HEK293 (cell line): Measurements from ENCODE around the gene EEFSEC.

Source experiments
- CTCF ChIA-PET: fragments of 350-600 bp; formaldehyde crosslinking; extraction: SDS; loops from one replicate; lab custom pipeline; 2021; ENCODE audit warnings: antibody characterized with exemption; lab: Yijun Ruan, JAX
- POLR2A ChIA-PET: fragments of 300-600 bp; formaldehyde crosslinking; extraction: SDS; loops from one replicate; lab custom pipeline; 2020; ENCODE audit warnings: antibody characterized with exemption, inconsistent platforms; lab: Yijun Ruan, JAX
- H3K27ac ChIP-seq: fragments of 200-500 bp; sonication (Bioruptor generic); 2 replicates; pipeline ENCODE4 v1.5.1; 2014; ENCODE audit warnings: low read depth, low read length, control low read depth, inconsistent platforms; ENCODE audit errors: extremely low read depth
- H3K36me3 ChIP-seq, 2 experiments: fragments of 200-500 bp in 1 of 2; sonication (Bioruptor generic) in 1 of 2; 1 replicate in 1 of 2; 2 replicates in 1 of 2; pipeline ENCODE4 v1.5.1; 2014 to 2017; ENCODE audit warnings: inconsistent platforms in 2 of 2, low read length in 2 of 2; ENCODE audit not compliant: control insufficient read depth in 2 of 2, insufficient read depth in 1 of 2
- H3K4me1 ChIP-seq: fragments of 200-500 bp; sonication (Bioruptor generic); 2 replicates; pipeline ENCODE4 v1.5.1; 2014; ENCODE audit warnings: mild to moderate bottlenecking, low read length, inconsistent platforms; ENCODE audit not compliant: control insufficient read depth, insufficient read depth
- H3K4me3 ChIP-seq: 2 replicates; pipeline ENCODE4 v1.5.1; 2011; ENCODE audit warnings: low read depth, mild to moderate bottlenecking, control low read depth, low read length, moderate library complexity
- H3K9me3 ChIP-seq: fragments of 200-500 bp; sonication (Bioruptor generic); 2 replicates; pipeline ENCODE4 v1.5.1; 2014; ENCODE audit warnings: low read depth, low read length, inconsistent platforms; ENCODE audit not compliant: control insufficient read depth, insufficient read depth
- GLI2 ChIP-seq: fragments of 450-650 bp; formaldehyde crosslinking; IDR thresholded peaks from 2 replicates; pipeline ENCODE4; 2017; ENCODE audit warnings: missing biosample characterization, missing genetic modification characterization, low read depth, borderline replicate concordance
- HOXD13 ChIP-seq: sonication (generic); formaldehyde crosslinking; IDR thresholded peaks from 2 replicates; pipeline ENCODE4 v1.8.0; 2022; ENCODE audit warnings: missing genetic modification reagents, borderline replicate concordance
- KLF8 ChIP-seq: fragments of 450-650 bp; formaldehyde crosslinking; IDR thresholded peaks from 2 replicates; pipeline ENCODE4 v1.5.1; 2016; ENCODE audit warnings: missing biosample characterization, missing genetic modification characterization
- KLF9 ChIP-seq: fragments of 450-650 bp; formaldehyde crosslinking; IDR thresholded peaks from 2 replicates; pipeline ENCODE4 v1.5.1; 2016; ENCODE audit warnings: missing biosample characterization, missing genetic modification characterization, low read depth
- SCRT2 ChIP-seq: fragments of 450-650 bp; formaldehyde crosslinking; IDR thresholded peaks from 2 replicates; pipeline ENCODE4 v1.5.1; 2016; ENCODE audit warnings: missing biosample characterization, missing genetic modification characterization
- SP2 ChIP-seq: fragments of 450-650 bp; formaldehyde crosslinking; IDR thresholded peaks from 2 replicates; pipeline ENCODE4 v1.5.1; 2016; ENCODE audit warnings: missing biosample characterization, missing genetic modification characterization
- SP7 ChIP-seq: fragments of 450-650 bp; formaldehyde crosslinking; IDR thresholded peaks from 2 replicates; pipeline ENCODE4 v1.5.1; 2016; ENCODE audit warnings: missing biosample characterization, missing genetic modification characterization
- WT1 ChIP-seq: fragments of 450-650 bp; formaldehyde crosslinking; IDR thresholded peaks from 2 replicates; pipeline ENCODE4 v1.5.1; 2016; ENCODE audit warnings: missing biosample characterization, missing genetic modification characterization
- YY1 ChIP-seq: fragments of 450-650 bp; formaldehyde crosslinking; IDR thresholded peaks from 2 replicates; pipeline ENCODE4 v1.5.1; 2018; ENCODE audit warnings: missing biosample characterization, missing genetic modification characterization
- ZBTB20 ChIP-seq: fragments of 450-650 bp; formaldehyde crosslinking; IDR thresholded peaks from 2 replicates; pipeline ENCODE4 v1.5.1; 2016; ENCODE audit warnings: missing biosample characterization, missing genetic modification characterization
- ZFHX2 ChIP-seq: fragments of 450-650 bp; formaldehyde crosslinking; conservative IDR thresholded peaks from 2 replicates; pipeline ENCODE4 v1.5.1; 2016; ENCODE audit warnings: missing biosample characterization, missing genetic modification characterization
- ZFP37 ChIP-seq: fragments of 450-650 bp; formaldehyde crosslinking; IDR thresholded peaks from 2 replicates; pipeline ENCODE4 v1.5.1; 2016; ENCODE audit warnings: missing biosample characterization, missing genetic modification characterization
- ZNF16 ChIP-seq: fragments of 450-650 bp; formaldehyde crosslinking; IDR thresholded peaks from 2 replicates; pipeline ENCODE4 v1.5.1; 2016; ENCODE audit warnings: low read depth, missing biosample characterization, missing genetic modification characterization
- ZNF202 ChIP-seq: fragments of 450-650 bp; formaldehyde crosslinking; IDR thresholded peaks from 2 replicates; pipeline ENCODE4 v1.5.1; 2016; ENCODE audit warnings: missing biosample characterization, missing genetic modification characterization, borderline replicate concordance
- ZNF266 ChIP-seq: fragments of 450-650 bp; formaldehyde crosslinking; IDR thresholded peaks from 2 replicates; pipeline ENCODE4 v1.5.1; 2016; ENCODE audit warnings: missing biosample characterization, missing genetic modification characterization, low read depth
- ZNF292 ChIP-seq: fragments of 450-650 bp; formaldehyde crosslinking; IDR thresholded peaks from 2 replicates; pipeline ENCODE4 v1.5.1; 2016; ENCODE audit warnings: low read depth, missing biosample characterization, missing genetic modification characterization, borderline replicate concordance
- ZNF335 ChIP-seq: fragments of 450-650 bp; formaldehyde crosslinking; conservative IDR thresholded peaks from 2 replicates; pipeline ENCODE4 v1.5.1; 2016; ENCODE audit warnings: missing biosample characterization, missing genetic modification characterization
- ZNF394 ChIP-seq: fragments of 450-650 bp; formaldehyde crosslinking; IDR thresholded peaks from 2 replicates; pipeline ENCODE4 v1.5.1; 2016; ENCODE audit warnings: missing biosample characterization, missing genetic modification characterization, mild to moderate bottlenecking, moderate library complexity, borderline replicate concordance
- ZNF416 ChIP-seq: fragments of 450-650 bp; formaldehyde crosslinking; IDR thresholded peaks from 2 replicates; pipeline ENCODE4 v1.5.1; 2016; ENCODE audit warnings: missing biosample characterization, missing genetic modification characterization
- ZNF433 ChIP-seq: fragments of 450-650 bp; formaldehyde crosslinking; IDR thresholded peaks from 2 replicates; pipeline ENCODE4 v1.5.1; 2016; ENCODE audit warnings: missing biosample characterization, missing genetic modification characterization, low read depth
- ZNF510 ChIP-seq: fragments of 450-650 bp; formaldehyde crosslinking; IDR thresholded peaks from 2 replicates; pipeline ENCODE4 v1.5.1; 2018; ENCODE audit warnings: mild to moderate bottlenecking, missing genetic modification characterization, missing biosample characterization; ENCODE audit not compliant: insufficient replicate concordance
- ZNF548 ChIP-seq: fragments of 450-650 bp; formaldehyde crosslinking; IDR thresholded peaks from 2 replicates; pipeline ENCODE4 v1.5.1; 2016; ENCODE audit warnings: missing biosample characterization, missing genetic modification characterization
- ZNF558 ChIP-seq: fragments of 450-650 bp; formaldehyde crosslinking; IDR thresholded peaks from 2 replicates; pipeline ENCODE4 v1.5.1; 2016; ENCODE audit warnings: missing biosample characterization, missing genetic modification characterization
- ZNF701 ChIP-seq: fragments of 450-650 bp; formaldehyde crosslinking; IDR thresholded peaks from 2 replicates; pipeline ENCODE4 v1.5.1; 2016; ENCODE audit warnings: missing biosample characterization, missing genetic modification characterization
- ZNF747 ChIP-seq: fragments of 450-650 bp; formaldehyde crosslinking; IDR thresholded peaks from 2 replicates; pipeline ENCODE4 v1.5.1; 2016; ENCODE audit warnings: missing biosample characterization, missing genetic modification characterization
- ZNF785 ChIP-seq: fragments of 450-650 bp; formaldehyde crosslinking; IDR thresholded peaks from 2 replicates; pipeline ENCODE4 v1.5.1; 2016; ENCODE audit warnings: missing biosample characterization, missing genetic modification characterization
- TF ChIP-seq, protein P1 (sequence below): fragments of 450-650 bp; formaldehyde crosslinking; IDR thresholded peaks from 2 replicates; pipeline ENCODE4 v1.5.1; 2016; ENCODE audit warnings: missing biosample characterization, missing genetic modification characterization
- TF ChIP-seq, protein P2 (sequence below): fragments of 450-650 bp; formaldehyde crosslinking; IDR thresholded peaks from 2 replicates; pipeline ENCODE4 v1.5.1; 2016; ENCODE audit warnings: missing biosample characterization, missing genetic modification characterization

Gene EEFSEC

GRCh38 chr3:128342701-128343180 is 189.5 kb downstream of the EEFSEC start:
- no peaks in the 10 kb centered on the region for H3K9me3 ChIP-seq
- peaks cover 8% of the 10 kb centered on the region; the same call in 1 of the 2 replicates for H3K4me1 ChIP-seq
- ChIA-PET POLR2A (no interaction called here), CTCF (no interaction called here)
- TF ChIP-seq SP7 (tag by site-specific recombination), result no peak
- TF ChIP-seq SCRT2 (tag by site-specific recombination), result no peak
- TF ChIP-seq ZFP37 (tag by site-specific recombination), result no peak
- no peak for TF ChIP-seq HOXD13 (CRISPR knock-in tag)
- no peak for TF ChIP-seq ZFHX2 (tag by site-specific recombination)
- TF ChIP-seq ZNF785 (tag by site-specific recombination), result no peak
- TF ChIP-seq YY1 (tag by site-specific recombination), result no peak
- TF ChIP-seq ZNF292 (tag by site-specific recombination), result no peak
- no peak for TF ChIP-seq ZNF335
- no peak for TF ChIP-seq KLF8 (tag by site-specific recombination)
- no peak for TF ChIP-seq ZNF266 (tag by site-specific recombination)
- TF ChIP-seq, protein P1, sequence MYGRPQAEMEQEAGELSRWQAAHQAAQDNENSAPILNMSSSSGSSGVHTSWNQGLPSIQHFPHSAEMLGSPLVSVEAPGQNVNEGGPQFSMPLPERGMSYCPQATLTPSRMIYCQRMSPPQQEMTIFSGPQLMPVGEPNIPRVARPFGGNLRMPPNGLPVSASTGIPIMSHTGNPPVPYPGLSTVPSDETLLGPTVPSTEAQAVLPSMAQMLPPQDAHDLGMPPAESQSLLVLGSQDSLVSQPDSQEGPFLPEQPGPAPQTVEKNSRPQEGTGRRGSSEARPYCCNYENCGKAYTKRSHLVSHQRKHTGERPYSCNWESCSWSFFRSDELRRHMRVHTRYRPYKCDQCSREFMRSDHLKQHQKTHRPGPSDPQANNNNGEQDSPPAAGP (tag by site-specific recombination), result no peak
- TF ChIP-seq ZBTB20 (tag by site-specific recombination), result no peak
- H3K4me3 ChIP-seq, result no peak overlapping the region
- H3K36me3 ChIP-seq, result peaks cover 0 to 11% of the 10 kb centered on the region in 2 experiments; a peak in 1 of 3 replicates
- no peak overlapping the region; the same call in 1 of the 2 replicates for H3K27ac ChIP-seq

- no peaks in the 10 kb centered on the region for H3K9me3 ChIP-seq
- ChIA-PET POLR2A (no interaction called here), CTCF (no interaction called here)
- H3K27ac ChIP-seq, result 0 out of 2 replicates have a peak overlapping the region, but pooled peaks have one; percentile 11
- peaks cover 8% of the 10 kb centered on the region; the same call in 1 of the 2 replicates for H3K4me1 ChIP-seq
- 0 out of 2 replicates have a peak, but pooled peaks have one; percentile 18 for TF ChIP-seq WT1 (tag by site-specific recombination)
- peak; percentile 19; the same call in 1 of the 2 replicates for TF ChIP-seq SP2 (tag by site-specific recombination)
- 0 out of 2 replicates have a peak, but pooled peaks have one; percentile 26 for TF ChIP-seq SP7 (tag by site-specific recombination)
- TF ChIP-seq, protein P2, sequence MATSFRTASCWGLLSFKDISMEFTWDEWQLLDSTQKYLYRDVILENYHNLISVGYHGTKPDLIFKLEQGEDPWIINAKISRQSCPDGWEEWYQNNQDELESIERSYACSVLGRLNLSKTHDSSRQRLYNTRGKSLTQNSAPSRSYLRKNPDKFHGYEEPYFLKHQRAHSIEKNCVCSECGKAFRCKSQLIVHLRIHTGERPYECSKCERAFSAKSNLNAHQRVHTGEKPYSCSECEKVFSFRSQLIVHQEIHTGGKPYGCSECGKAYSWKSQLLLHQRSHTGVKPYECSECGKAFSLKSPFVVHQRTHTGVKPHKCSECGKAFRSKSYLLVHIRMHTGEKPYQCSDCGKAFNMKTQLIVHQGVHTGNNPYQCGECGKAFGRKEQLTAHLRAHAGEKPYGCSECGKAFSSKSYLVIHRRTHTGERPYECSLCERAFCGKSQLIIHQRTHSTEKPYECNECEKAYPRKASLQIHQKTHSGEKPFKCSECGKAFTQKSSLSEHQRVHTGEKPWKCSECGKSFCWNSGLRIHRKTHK (tag by site-specific recombination), result no peak
- no peak overlapping the region for H3K4me3 ChIP-seq
- peaks cover 0 to 11% of the 10 kb centered on the region in 2 experiments; a peak in 1 of 3 replicates for H3K36me3 ChIP-seq
These were observed 190.2 kb downstream of the EEFSEC start for GRCh38 chr3:128343287-128344051.

GRCh38 chr3:128344052-128344735 is 190.9 kb downstream of the EEFSEC start:
- no peaks in the 10 kb centered on the region for H3K9me3 ChIP-seq
- POLR2A ChIA-PET, result no interaction called here
- CTCF ChIA-PET, result interaction anchor here (0.6 kb wide), 2 partner anchors 52 to 143 kb away, joined by 3 to 7 read pairs; no protein-coding TSS in a partner anchor
- H3K4me1 ChIP-seq, result peaks cover 5% of the 10 kb centered on the region; the same call in 1 of the 2 replicates
- H3K4me3 ChIP-seq, result no peak overlapping the region
- H3K27ac ChIP-seq, result 0 out of 2 replicates have a peak overlapping the region, but pooled peaks have one; percentile 11
- peaks cover 0 to 11% of the 10 kb centered on the region in 2 experiments; a peak in 1 of 3 replicates for H3K36me3 ChIP-seq
- no peak for TF ChIP-seq GLI2
- TF ChIP-seq ZNF202, result no peak
- TF ChIP-seq ZNF548 (tag by site-specific recombination), result no peak
- TF ChIP-seq ZNF335, result no peak
- no peak for TF ChIP-seq ZNF701
- no peak for TF ChIP-seq ZNF558 (tag by site-specific recombination)
- TF ChIP-seq ZNF16 (tag by site-specific recombination), result no peak
- TF ChIP-seq ZNF416 (tag by site-specific recombination), result no peak
- TF ChIP-seq ZNF433, result no peak
- no peak for TF ChIP-seq SP7 (tag by site-specific recombination)
- no peak for TF ChIP-seq ZNF266 (tag by site-specific recombination)
- TF ChIP-seq ZNF747 (tag by site-specific recombination), result no peak
- no peak for TF ChIP-seq ZNF394 (tag by site-specific recombination)
- no peak for TF ChIP-seq ZNF510
- no peak for TF ChIP-seq KLF9
